ENCODE results near the gene CCNF.
A peak's percentile ranks its signal among the peaks of the same experiment; 100 is the strongest.
"Not testable (repeated sequence)": the region's sequence is repeated elsewhere in the genome, so short reads cannot be mapped to it uniquely, and the experiment has no call there.

Gene CCNF

DNA sequence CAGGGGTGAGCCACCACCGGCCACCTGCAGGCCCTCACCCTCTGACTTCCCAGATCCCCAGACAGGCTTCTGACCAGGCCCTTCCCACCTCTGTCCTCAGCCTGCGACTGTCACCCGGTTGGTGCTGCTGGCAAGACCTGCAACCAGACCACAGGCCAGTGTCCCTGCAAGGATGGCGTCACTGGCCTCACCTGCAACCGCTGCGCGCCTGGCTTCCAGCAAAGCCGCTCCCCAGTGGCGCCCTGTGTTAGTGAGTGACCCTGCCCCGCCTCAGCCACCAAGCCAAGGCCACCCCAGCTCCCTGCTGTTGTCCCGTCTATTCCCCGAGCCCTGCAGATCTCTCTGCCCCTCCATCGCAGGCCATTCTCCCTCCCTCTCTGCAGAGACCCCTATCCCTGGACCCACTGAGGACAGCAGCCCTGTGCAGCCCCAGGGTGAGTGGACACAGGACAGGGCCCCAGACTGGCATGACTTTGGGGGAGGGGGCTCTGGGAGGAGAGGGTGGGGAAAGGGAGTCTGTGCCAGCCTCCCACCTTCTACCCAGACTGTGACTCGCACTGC lies 43.7 kb downstream of the CCNF start:
- no peak for DNase-seq

DNA sequence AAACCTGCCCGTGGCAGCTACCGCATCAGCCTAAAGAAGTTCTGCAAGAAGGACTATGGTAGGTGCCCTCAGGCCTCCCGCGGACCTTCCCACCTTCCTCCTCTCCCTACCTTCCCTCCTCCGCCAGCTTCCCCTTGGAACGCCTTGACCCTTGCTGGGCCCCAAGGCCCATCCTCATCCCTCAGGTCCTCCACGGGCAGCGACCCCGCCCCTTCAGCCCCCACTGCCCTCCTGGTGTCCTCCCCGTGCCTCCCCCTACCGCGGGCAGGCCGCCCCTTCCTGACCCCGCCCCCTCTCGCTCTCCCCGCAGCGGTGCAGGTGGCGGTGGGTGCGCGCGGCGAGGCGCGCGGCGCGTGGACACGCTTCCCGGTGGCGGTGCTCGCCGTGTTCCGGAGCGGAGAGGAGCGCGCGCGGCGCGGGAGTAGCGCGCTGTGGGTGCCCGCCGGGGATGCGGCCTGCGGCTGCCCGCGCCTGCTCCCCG lies 44.2 kb downstream of the CCNF start:
- DNase-seq: peak in 1 of 5 experiments; percentile 11

DNA sequence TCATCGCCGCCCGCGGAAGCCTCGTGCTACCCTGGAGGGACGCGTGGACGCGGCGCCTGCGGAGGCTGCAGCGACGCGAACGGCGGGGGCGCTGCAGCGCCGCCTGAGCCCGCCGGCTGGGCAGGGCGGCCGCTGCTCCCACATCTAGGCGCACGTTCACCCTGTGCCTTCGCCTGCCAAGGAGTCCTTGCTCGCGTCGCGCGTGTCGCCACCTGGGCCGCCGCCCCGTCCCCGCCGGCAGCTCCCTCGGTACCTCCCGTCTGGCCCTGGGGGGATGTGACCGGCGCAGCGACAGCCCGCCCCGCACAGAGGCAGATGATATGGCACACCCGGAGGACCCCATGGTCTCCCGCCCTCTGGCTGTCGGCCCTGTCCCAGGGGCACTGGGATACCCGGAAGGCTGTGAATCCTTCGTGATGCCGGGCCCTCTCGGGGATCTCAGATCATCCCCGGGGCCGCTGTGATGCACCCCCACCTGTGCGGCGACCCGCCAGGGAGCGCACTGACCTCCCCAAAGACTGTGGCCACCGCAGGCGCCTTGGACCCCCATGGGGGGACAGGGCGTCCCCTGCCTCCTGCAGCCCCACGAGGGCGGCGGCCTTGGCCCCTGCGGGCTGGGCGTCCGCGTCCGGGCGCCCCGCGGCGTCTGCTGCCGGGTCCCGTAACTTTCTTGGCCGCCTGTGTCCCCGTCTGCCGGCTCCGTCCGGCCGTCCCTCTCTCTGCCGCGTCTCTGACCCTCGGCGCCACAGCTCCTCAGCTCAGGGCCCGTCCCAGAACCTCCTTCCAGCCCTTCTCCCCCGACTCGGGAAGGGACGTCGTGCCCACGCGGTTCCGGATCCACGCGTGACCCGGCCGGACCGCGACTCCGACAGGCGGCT lies 45.0 kb downstream of the CCNF start:
- DNase-seq: peak in 4 of 5 experiments; percentile 29 to 72 (median 52)

DNA sequence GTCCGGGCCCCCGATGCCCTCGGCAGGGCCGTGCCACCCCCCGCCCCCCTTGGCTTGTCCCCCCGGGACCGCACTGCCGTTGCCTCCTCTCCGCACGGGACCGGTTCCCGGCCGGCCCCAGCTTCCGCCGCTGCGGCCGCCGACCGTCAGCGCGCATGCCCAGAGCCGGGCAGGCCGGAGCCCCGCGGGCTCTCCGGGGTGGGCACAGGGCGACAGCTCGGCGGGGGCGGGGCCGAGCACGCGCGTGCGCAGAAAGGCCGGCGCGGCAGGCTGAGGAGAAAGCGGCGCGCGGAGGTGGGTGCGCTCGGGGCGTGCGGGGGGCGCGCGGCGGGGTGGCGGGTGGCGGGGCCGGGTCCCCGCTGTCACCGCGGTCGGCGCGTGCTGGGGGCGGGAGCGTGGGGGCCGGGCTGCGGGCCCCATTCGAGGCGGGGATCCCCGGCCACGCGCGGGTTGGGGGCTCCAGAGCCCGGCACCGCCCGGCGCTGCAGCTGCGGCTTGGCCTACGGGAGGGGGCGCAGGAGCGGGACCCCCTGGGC lies 45.7 kb downstream of the CCNF start, which contains the start of gene TBC1D24:
TSS of gene TBC1D24 (plus strand) at position 251 of the 536 bp plus-strand sequence. CDS start 21,022 bp downstream, outside the sequence.
- DNase-seq: peak; percentile 63 to 82 (median 66)

DNA sequence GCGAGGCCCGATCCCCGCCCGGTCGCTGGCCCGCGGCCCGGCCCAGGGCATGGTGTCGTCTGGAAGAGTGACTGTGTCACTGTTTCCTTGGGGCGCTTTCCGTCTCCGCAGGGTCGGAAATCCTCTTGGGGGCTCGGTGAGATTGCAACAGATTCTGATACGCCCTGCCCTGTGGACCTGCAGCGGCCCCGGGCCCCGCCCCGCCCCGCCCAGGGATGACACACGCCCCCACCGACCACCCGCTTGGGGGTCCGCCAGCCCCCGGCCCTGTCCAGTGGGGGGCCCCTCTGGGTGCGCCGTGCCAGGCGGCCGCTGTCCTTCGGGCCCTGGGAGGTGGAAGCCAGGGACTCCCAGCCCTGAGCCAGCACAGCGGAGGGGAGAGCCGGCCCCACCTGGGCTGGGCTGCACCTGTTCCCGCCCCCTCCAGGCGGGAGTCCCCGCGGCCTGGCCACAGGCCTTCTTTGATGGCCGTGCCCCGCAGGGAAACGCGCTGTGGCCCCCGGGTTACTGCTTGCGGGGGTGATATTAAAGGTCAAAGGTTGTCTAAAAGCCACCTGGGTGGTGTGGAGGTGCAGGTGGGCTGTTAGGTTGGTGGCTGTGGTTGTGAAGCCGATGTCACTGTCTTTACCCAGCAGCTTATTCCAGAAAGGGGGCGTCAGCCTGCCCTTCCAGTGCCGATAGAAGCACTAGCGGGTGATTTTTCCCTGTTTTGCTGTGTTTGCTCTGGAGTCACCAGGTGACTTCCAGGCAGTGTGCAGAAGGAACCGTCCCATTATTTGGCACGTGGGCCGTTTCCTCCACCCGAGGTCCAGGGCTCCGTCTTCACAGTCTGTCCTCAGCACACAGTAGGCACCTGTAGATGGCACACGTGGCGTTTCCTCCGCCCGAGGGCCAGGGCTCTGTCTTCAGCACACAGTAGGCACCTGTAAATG lies 46.4 kb downstream of the CCNF start:
- DNase-seq: peak in 2 of 5 experiments; percentile 22 to 40

DNA sequence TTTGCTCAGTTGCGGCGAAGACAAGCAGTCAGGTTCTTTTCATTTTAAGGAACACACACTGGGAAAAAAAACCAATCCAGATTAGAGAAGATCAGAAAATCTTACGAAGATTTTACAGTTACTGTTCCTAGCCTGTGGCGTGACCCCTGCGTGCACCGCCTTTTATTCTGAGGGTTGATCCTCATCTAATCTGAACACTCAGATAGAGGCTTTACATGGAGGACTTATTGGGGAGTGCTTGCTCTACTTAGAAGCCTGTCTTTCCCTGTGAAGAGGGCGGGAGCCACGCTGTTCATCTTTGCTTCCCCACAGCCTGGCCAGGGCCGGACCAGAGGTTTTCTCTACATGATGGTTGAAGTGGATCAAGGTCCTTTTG lies 47.1 kb downstream of the CCNF start:
- no peak for DNase-seq

DNA sequence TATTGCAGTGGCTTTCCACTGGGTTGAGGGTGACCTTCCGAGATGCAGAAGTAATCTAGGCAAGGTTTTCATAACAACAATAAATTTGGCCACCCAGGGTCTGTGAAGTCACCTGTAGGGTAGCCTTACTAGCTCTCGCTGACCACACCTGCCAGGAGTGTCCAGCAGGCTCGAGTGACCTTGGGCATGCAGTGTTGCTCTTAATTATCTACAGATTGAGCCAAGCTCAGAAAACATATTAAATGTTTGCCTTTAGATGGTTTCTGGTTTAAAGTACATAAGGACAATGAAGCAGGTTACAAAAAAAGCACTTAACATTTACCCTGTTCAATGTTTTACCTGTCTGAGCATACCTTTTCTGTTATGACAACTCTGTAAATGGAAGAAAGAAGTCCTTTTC lies 47.5 kb downstream of the CCNF start:
- DNase-seq: no peak

DNA sequence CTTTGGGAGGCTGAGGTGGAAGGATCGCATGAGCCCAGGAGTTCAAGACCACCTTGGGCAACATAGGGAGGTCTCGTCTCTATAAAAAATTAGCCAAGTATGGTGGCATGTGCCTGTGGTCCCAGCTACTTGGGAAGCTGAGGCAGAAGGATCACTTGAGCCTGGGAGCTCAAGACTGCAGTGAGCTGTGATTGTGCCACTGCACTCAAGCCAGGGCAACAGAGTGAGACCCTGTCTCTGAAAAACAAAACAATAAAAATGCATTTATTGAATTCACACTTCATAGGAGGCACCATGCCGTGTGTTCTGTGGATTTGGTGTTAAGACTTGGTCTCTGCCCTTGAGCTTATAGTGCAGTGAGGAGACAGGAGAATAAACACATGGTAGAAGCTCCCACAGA lies 48.1 kb downstream of the CCNF start:
- no peak for DNase-seq

DNA sequence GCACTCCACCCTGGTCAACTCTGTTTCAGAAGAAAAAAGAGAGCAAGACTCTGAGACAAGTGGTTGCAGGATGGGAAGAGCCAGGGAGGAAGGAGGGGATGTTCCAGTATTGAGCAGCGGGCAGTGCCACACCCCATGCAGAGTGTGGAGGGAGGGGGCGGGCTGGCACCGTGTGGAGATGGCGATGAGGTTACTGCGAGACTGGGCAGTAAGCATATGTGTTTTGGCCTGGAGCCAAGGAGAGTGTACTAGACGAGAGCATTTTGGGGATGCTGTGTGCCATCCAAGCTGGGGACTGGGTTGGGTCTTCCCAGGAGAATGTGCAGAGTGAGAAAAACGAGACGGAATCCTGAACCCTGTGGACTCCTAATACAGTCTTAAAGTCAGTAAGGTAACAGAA lies 49.0 kb downstream of the CCNF start:
- no peak for DNase-seq

DNA sequence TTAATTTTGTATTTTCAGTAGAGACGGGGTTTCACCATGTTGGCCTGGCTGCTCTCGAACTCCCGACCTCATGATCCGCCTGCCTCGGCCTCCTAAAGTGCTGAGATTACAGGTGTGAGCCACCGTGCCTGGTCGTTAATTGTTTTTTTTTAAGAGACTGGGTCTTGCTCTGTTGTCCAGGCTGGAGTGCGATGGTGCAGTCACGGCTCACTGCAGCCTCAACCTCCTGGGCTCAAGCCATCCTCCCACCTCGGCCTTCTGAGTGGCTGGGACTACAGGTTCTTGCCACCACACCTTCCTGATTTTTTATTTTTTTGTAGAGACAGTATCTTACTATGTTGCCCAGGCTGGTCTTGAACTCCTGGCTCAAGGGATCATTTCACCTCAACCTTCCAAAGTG lies 50.7 kb downstream of the CCNF start:
- not testable (repeated sequence) for DNase-seq

DNA sequence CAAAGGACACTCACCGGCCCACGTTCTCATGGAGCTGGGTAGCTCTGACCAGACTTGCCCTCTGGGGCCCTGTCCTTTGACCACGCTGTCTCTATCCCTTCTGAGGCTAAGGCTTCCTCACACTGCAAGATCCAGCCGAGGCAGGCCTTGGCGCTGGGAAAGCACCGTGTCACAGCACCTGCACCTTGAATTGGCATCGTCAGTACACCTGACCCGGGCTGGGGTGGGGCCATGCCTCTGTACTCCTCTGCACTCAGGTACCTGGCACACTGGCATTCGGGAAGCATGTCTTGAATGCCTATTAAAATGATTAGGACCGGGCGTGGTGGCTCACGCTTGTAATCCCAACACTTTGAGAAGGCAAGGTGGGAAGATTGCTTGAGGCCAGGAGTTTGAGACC lies 51.7 kb downstream of the CCNF start:
- no peak for DNase-seq

DNA sequence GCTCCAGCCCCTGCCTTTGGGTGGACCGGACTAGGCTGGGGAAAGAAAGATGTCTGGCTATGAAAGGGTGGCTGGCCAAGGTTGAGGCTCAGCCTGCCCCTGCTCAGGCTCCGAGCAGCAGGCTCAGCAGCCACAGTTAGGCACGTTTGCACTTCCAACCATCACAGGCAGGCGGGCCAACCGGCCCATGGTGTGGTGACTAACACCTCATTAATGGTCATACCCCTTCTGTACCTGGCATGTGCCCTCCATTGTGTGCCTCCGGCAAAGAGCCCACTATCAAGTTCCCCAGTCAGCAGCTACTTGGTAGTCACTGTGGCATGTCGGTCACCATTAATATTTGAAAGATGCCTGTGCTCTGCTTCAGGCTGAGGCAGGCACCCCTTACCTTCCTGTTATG lies 52.4 kb downstream of the CCNF start:
- DNase-seq: no peak

DNA sequence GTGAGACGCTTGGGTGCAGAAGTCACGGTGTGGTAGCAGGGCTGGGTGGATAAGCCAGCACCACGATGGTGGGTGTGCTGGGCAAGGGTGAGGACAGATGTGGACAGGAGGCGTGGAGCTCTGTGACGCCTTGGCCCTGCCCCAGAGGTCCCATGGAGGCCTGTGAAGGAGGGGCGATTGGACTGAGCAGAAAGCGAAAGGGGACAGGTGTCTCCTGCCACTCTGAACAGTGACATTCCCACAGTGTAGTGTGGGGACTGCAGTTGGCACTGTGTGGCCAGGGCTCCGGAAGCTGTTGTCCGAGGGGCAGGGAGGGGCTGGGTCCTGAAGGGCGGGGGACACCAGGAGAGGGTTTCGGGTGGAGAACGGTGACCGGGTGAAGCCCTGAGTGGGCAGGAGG lies 53.0 kb downstream of the CCNF start:
- DNase-seq: no peak

DNA sequence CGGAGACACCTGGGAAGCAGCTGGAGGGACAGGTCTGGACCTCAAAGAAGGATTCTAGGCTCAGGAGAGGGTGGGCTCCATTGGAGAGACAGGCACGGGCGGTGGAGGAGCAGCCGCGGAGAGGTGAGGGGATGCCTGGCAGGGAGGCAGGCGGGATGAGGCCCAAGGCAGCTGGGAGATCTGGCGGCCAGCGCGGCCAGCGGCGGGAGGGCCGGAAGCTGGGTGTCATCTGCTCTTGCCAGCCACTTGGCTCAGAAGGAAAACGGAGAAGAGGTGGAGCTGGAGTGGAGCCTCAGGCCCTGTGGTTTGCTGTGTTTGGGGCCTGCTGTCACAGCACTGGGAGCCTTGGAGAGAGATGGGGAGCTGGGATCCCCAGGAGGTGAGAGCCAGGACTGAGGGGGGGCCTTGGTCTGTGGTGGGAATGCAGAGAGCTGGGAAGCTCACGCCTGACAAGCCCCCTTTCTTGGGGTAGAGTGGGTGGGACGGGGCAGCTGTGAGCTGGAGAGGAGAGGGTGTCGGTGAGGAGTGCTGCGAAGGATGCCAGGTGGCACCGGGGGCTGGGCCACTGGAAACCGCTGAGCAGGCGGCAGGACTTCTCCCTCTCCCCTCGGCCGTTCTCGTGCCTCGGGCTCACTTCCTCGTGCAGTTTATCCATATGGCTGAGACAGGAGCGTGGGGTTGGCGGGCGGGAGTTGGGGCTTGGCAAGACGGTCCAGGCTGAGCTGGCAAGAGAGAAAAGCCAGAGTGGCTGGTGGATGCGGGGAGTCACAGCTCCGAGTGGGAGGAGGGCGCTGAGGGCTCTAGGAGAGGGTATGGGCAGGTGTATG lies 53.7 kb downstream of the CCNF start:
- DNase-seq: no peak

DNA sequence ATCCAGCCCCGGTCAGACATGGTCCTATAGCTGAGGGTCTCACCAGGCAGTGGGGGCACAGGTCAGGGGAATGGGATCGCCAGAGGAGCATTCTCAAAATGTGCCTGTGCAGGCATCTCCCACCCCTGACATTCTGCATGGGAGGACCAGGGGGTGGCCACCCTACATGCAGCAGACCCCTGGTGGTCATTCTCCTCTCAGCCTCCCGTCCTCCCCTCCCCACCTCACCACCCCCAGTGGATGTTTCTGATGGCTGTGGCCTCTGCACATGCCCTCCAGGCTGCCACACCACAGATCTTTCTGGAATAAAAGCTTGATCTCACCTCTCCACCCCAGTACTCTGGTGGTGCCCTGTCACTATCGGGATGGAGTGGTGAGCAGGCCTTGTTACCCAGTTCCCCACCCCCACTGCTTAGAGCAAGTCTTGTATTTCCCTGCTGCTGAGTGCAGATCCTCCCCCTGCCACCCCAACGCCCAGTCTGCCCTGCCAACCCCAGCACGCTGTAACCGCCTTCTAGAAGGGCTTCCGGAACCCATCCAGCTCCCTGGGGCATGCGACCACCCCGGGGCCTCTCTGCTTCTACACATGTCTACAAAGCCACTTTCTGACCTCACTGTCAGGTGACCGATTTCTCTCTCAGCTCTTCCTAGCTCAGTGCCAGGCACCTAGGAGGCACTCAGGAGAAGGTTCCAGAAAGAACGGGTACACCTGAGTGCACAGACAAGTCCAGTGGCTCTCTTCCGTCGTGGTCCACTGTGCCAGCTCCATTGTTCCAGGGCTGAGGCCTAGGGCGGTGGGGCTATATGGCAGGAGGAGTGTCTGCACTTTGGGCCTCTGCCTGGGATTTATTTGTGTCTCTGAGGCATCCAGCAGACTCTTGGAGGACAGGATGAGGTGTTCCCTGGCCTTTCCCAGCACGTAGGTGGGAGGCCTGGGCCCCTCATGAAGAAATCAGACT lies 55.0 kb downstream of the CCNF start:
- DNase-seq: no peak

DNA sequence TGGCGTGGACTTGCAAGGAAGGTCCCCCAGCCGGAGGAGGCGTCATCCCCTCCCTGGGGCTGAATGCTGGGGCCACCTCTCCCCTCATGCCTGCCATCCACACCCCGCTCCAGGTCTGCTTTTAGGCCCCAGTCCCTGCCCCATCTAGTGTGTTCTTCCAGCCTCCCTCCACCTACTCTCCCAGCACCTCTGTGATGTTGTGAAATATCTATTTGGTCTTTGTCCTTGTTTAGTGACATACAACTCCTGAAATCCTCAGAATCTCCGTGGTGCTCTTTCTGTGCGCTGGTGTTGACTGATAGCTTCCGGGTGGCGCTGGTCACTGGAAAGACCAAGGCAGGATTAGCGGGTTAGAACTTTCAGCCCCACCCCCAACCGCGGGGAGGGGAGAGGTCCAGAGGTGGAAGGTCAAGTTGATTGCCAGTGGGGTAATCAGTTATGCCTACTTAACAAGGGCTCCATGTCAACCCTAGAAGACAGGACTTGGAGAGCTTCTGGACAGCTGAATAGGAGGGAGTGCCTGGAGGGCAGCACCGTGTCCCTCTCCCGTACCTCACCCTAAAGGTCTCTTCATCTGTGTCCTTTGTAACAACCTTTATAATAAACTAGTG lies 55.8 kb downstream of the CCNF start:
- no peak for DNase-seq

DNA sequence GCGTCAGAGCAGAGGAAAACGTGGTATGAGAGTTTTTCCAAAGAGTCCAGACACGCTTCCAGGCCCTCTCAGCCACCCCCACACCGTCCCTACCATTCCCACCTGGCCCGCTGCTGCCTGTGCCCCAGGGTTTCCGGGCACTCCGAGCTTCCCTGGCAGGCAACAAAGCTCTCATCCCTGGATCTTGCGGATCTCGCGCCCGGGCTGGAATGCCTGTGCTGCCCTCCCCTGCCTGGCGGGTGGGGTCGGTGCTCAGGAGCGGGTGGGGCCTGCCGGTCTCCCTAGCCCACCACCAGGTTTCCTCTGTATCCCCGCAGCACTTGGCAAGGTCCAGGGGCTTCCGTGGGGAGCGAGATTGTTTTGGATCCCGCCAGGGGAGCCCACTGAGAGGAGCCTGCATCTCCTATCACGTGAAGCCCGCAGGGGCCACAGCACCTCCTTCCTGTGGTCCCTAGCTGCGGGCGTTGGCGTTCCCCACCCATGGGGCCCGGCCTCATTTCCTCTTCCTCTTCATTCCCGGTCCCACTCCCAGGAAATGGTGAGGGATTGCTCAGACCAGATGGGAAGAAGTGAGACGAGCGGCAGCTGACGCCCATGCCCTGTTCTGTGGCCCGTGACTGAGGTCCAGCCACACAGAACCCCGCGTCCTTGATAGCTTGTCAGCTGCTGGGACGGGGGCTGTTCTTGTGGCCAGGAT lies 56.7 kb downstream of the CCNF start:
- DNase-seq: no peak

DNA sequence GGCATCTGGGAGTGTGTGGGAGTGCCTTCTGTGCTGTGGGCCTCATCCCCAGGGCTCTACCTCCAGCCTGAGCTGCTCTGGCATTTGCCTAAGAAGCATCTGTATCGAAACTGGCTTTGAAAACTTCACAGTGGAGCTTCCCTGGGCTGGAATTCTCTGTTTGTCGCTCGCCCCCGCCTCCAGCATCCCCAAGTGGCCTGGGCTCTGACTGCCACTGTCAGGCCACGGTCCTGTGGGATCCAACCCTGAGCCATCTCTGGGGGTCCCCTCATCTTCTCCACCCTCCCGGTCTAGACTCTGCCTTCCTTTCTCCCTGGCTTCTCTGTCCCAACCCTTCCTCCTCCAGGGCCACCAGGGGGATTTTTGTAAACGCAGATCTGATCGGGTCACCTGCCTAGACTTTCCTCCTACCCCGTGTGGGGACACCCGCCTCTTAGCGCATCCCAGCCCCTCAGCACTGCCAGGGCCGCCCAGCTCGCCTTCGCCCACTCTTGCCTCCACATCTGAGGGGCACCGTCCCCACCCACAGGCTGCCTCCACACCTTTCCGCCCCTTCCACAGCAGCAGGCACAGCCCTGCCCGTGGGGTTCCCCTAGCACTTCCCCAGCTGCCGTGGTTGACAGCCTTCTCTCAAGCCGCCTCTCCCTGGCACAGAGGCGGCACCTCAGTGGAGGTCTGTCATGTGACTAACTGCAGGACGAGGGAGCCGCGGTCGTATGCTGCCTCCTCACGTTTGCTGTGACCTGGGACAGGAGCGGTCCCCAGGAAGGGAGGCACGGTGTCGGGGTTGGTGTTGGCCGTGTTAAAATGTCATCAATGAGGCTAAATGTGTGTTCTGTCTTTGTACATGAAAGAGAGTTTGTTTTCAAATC lies 57.6 kb downstream of the CCNF start:
- DNase-seq: peak; percentile 46 to 87 (median 67)

DNA sequence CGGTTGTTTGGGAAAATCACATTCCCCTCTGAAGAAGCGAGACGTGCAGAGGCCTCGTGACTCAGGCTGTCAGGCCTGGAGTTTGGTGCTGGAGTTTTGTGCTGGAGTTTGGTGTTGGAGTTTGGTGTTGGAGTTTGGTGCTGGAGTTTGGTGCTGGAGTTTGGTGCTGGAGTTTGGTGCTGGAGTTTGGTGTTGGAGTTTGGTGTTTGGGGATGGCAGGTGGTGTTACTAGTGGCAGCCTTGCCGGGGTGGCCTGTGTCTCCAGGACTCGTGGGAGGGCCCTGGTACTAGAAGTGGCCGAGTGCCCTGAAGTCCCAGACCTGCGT lies 58.2 kb downstream of the CCNF start:
- DNase-seq: no peak
